Omental fat pad (tissue), 4 donors: ENCODE data around the gene SH3D19. TPM values are rescaled to one million over a fixed set of nuclear protein-coding genes. Genes with fewer than 3 reads are reported as not detected.

Source experiments
- ATAC-seq: fragments of 150-250 bp; one replicate; pipeline ENCODE4 v1.9.1; 2016; ENCODE audit warnings: mild to moderate bottlenecking, moderate library complexity; ENCODE audit not compliant: low FRiP score
- DNase-seq: peaks from one replicate; pipeline ENCODE4 v3.0.0-alpha.2; 2019; ENCODE audit warnings: low spot score
- CTCF ChIP-seq, 3 donors: fragments of 450-650 bp; IDR thresholded peaks; one replicate each; pipeline ENCODE4 v1.5.1; 2016 to 2017; ENCODE audit warnings: antibody characterized with exemption in 3 of 3, mild to moderate bottlenecking in 3 of 3, moderate library complexity in 2 of 3
- total RNA-seq, 4 donors: library from RNA; depleted of rRNA; stranded (reverse); fragments of >200 nt; gene quantifications; one replicate each; pipeline ENCODE4 v1.1.0, GENCODE V29; 2016

Gene SH3D19
- total RNA-seq, 4 donors from 2014 or later: 161 to 226 (median 191) TPM

GRCh38 chr4:151358266-151358665 is 32.9 kb upstream of the SH3D19 start:
- ATAC-seq (no peak), DNase-seq (no peak)
- no peak for TF ChIP-seq CTCF (IDR thresholded peaks at IDR 0.05)

- TF ChIP-seq CTCF (IDR thresholded peaks at IDR 0.05): no peak
- DNase-seq: no peak
- no peak for ATAC-seq
Observed at GRCh38 chr4:151356510-151356909, 31.1 kb upstream of the SH3D19 start.

GRCh38 chr4:151355155-151355554 is 29.8 kb upstream of the SH3D19 start:
- ATAC-seq: no peak
- no peak for DNase-seq
- TF ChIP-seq CTCF (IDR thresholded peaks at IDR 0.05): no peak

GRCh38 chr4:151347490-151348235 is 22.3 kb upstream of the SH3D19 start:
- ATAC-seq: no peak
- no peak for DNase-seq
- TF ChIP-seq CTCF (IDR thresholded peaks at IDR 0.05): no peak

- no peak for ATAC-seq
- no peak for DNase-seq
- TF ChIP-seq CTCF (IDR thresholded peaks at IDR 0.05): no peak
Observed at GRCh38 chr4:151344948-151345347, 19.5 kb upstream of the SH3D19 start.

- TF ChIP-seq CTCF (IDR thresholded peaks at IDR 0.05): no peak
- DNase-seq (no peak), ATAC-seq (no peak)
Observed at GRCh38 chr4:151340751-151341385, 15.5 kb upstream of the SH3D19 start.

- DNase-seq (no peak), ATAC-seq (no peak)
- no peak for TF ChIP-seq CTCF (IDR thresholded peaks at IDR 0.05)
Observed at GRCh38 chr4:151339467-151339866, 14.1 kb upstream of the SH3D19 start.
